Esophagus muscularis mucosa (tissue), 4 donors: ENCODE results near the gene AKAP6. TPM values are rescaled to one million over a fixed set of nuclear protein-coding genes. Genes with fewer than 3 reads are reported as not detected.

Experiments used
- DNase-seq: peaks from one replicate; pipeline ENCODE4 v3.0.0-alpha.2; 2017; ENCODE audit errors: extremely low spot score
- H3K27ac ChIP-seq, 4 donors: fragments of 200-600 bp; sonication (generic); replicated peaks in 1 of 4; 1 replicate in 3 of 4; 2 replicates in 1 of 4; pipeline ENCODE4 v1.5.1; 2016 to 2019; ENCODE audit warnings: mild to moderate bottlenecking in 1 of 4
- H3K27me3 ChIP-seq, 4 donors: fragments of 200-600 bp; sonication (generic); one replicate each; pipeline versions ENCODE4 v1.5.1 to v1.6.0; 2016 to 2019
- H3K36me3 ChIP-seq, 4 donors: fragments of 200-600 bp; sonication (generic); one replicate each; pipeline ENCODE4 v1.5.1; 2016 to 2019
- H3K4me1 ChIP-seq, 4 donors: fragments of 200-600 bp; sonication (generic); one replicate each; pipeline ENCODE4 v1.5.1; 2016 to 2019
- H3K4me3 ChIP-seq, 4 donors: fragments of 200-600 bp; sonication (generic); 1 replicate in 2 of 4; 2 replicates in 2 of 4; pipeline ENCODE4 v1.5.1; 2016 to 2019; ENCODE audit warnings: mild to moderate bottlenecking in 4 of 4, moderate library complexity in 1 of 4
- H3K9me3 ChIP-seq, 4 donors: fragments of 200-600 bp; sonication (generic); 1 replicate in 3 of 4; 2 replicates in 1 of 4; pipeline ENCODE4 v1.5.1; 2016 to 2019
- CTCF ChIP-seq, 3 experiments: fragments of 200-600 bp in 2 of 3; fragments of 450-650 bp in 1 of 3; sonication (generic) in 2 of 3; IDR thresholded peaks; one replicate each; pipeline ENCODE4 v1.5.1; 2017 to 2019; ENCODE audit warnings: antibody characterized with exemption in 3 of 3, mild to moderate bottlenecking in 2 of 3, moderate library complexity in 1 of 3
- EP300 ChIP-seq: sonication (generic); formaldehyde crosslinking; IDR thresholded peaks from one replicate; pipeline ENCODE4 v1.6.1; 2017; ENCODE audit warnings: antibody characterized with exemption
- POLR2A ChIP-seq: fragments of 450-650 bp; IDR thresholded peaks from one replicate; pipeline ENCODE4 v1.6.1; 2017; ENCODE audit warnings: antibody characterized with exemption, moderate library complexity, mild to moderate bottlenecking, low read depth
- POLR2AphosphoS5 ChIP-seq, 2 donors: sonication (generic); formaldehyde crosslinking; IDR thresholded peaks; one replicate each; pipeline ENCODE4 v1.6.1; 2017; ENCODE audit warnings: antibody characterized with exemption in 2 of 2
- WGBS: methylation state at CpG from one replicate; pipeline ENCODE4 v1.1.5; 2018; 5-methylcytosine and 5-hydroxymethylcytosine counted together
- intact Hi-C: fragments of 100-400 bp; cut with DNase I; formaldehyde crosslinking; loops from one replicate; pipeline ENCODE4 v1.15.1; 2023
- total RNA-seq, 4 donors: library from RNA; depleted of rRNA; stranded (reverse); fragments of >200 nt; gene quantifications; one replicate each; pipeline versions ENCODE4 v1.1.0 to v1.2.1, GENCODE V29; 2016

The AKAP6 gene
- total RNA-seq, 4 donors from 2014 or later = 21.3 to 38.6 (median 31.5) TPM

- no peaks in the 10 kb centered on the region for H3K9me3 ChIP-seq
- H3K27me3 ChIP-seq = no peaks in the 10 kb centered on the region
- TF ChIP-seq CTCF (IDR thresholded peaks at IDR 0.05) (no peak), POLR2AphosphoS5 (IDR thresholded peaks at IDR 0.05) (no peak), EP300 (no peak), POLR2A (no peak)
- no peaks in the 10 kb centered on the region for H3K36me3 ChIP-seq
- H3K4me1 ChIP-seq = peaks cover 6 to 18% (median 14%) of the 10 kb centered on the region in 4 donors
- intact Hi-C loops = loop anchor here (10.0 kb wide), 1 partner anchor 214 kb away; no protein-coding TSS in a partner anchor
- 56% methylated on average over 2 of the region's 2 CpGs for WGBS
- H3K27ac ChIP-seq = no peak overlapping the region
- no peak for DNase-seq
- no peak overlapping the region for H3K4me3 ChIP-seq
Observed at GRCh38 chr14:32601069-32601468, 272.0 kb downstream of the AKAP6 start.

- Histone ChIP-seq H3K27me3 (no peaks in the 10 kb centered on the region), H3K27ac (no peak overlapping the region), H3K4me3 (no peak overlapping the region), H3K9me3 (no peaks in the 10 kb centered on the region), H3K4me1 (peaks cover 7 to 16% (median 14%) of the 10 kb centered on the region in 4 donors), H3K36me3 (no peaks in the 10 kb centered on the region)
- TF ChIP-seq POLR2AphosphoS5 (IDR thresholded peaks at IDR 0.05) (no peak), EP300 (no peak), POLR2A (no peak), CTCF (IDR thresholded peaks at IDR 0.05) (no peak)
- WGBS = 62% methylated on average over 3 of the region's 3 CpGs
- DNase-seq = no peak
- intact Hi-C loops = loop anchor here (10.0 kb wide), 1 partner anchor 213 kb away; no protein-coding TSS in a partner anchor
Observed at GRCh38 chr14:32601906-32602305, 272.8 kb downstream of the AKAP6 start.

- no peaks in the 10 kb centered on the region for H3K36me3 ChIP-seq
- H3K9me3 ChIP-seq = no peaks in the 10 kb centered on the region
- WGBS = 68% methylated on average over 7 of the region's 7 CpGs
- DNase-seq = no peak
- intact Hi-C loops = loop anchor here (10.0 kb wide), 1 partner anchor 212 kb away; no protein-coding TSS in a partner anchor
- peaks cover 15 to 22% (median 19%) of the 10 kb centered on the region in 4 donors for H3K4me1 ChIP-seq
- no peak overlapping the region for H3K4me3 ChIP-seq
- no peaks in the 10 kb centered on the region for H3K27me3 ChIP-seq
- TF ChIP-seq POLR2AphosphoS5 (IDR thresholded peaks at IDR 0.05) = no peak
- no peak overlapping the region for H3K27ac ChIP-seq
Observed at GRCh38 chr14:32602699-32603098, 273.6 kb downstream of the AKAP6 start.

- intact Hi-C loops = loop anchor here (10.0 kb wide), 1 partner anchor 211 kb away; no protein-coding TSS in a partner anchor
- WGBS = 96% methylated on average over 2 of the region's 2 CpGs
- peaks cover 26 to 33% (median 28%) of the 10 kb centered on the region in 4 donors for H3K4me1 ChIP-seq
- no peak overlapping the region for H3K4me3 ChIP-seq
- TF ChIP-seq POLR2AphosphoS5 (IDR thresholded peaks at IDR 0.05) (no peak), CTCF (IDR thresholded peaks at IDR 0.05) (no peak), POLR2A (no peak), EP300 (no peak)
- no peaks in the 10 kb centered on the region for H3K9me3 ChIP-seq
- no peak for DNase-seq
- H3K27ac ChIP-seq = no peak overlapping the region
- H3K27me3 ChIP-seq = no peaks in the 10 kb centered on the region
- no peaks in the 10 kb centered on the region for H3K36me3 ChIP-seq
Observed at GRCh38 chr14:32603992-32604565, 275.0 kb downstream of the AKAP6 start.

GRCh38 chr14:32606301-32606700 lies 277.2 kb downstream of the AKAP6 start:
- Histone ChIP-seq H3K4me3 (no peak overlapping the region), H3K9me3 (no peaks in the 10 kb centered on the region), H3K27ac (no peak overlapping the region), H3K4me1 (peaks cover 33 to 45% (median 38%) of the 10 kb centered on the region in 4 donors), H3K36me3 (no peaks in the 10 kb centered on the region), H3K27me3 (no peaks in the 10 kb centered on the region)
- intact Hi-C loops = loop anchor here (10.0 kb wide), 1 partner anchor 208 kb away; no protein-coding TSS in a partner anchor
- DNase-seq = no peak
- TF ChIP-seq CTCF (IDR thresholded peaks at IDR 0.05) (no peak), POLR2AphosphoS5 (IDR thresholded peaks at IDR 0.05) (no peak), POLR2A (no peak), EP300 (no peak)
- WGBS = 86% methylated on average over 2 of the region's 2 CpGs
